Stimulated activated naive CD8-positive, alpha-beta T cell treated with anti-CD3 and anti-CD28 coated beads, Interleukin-15, Interleukin-2, amounts not matched to agents 100 U/mL and 50 U/mL, for 24 hours (primary cell): ENCODE measurements around the gene PPP2R2D.
A peak's percentile ranks its signal among the peaks of the same experiment; 100 is the strongest.
"Not testable (repeated sequence)": the region's sequence is repeated elsewhere in the genome, so short reads cannot be mapped to it uniquely, and the experiment has no call there.

ENCODE experiments used
- ATAC-seq: fragments of 150-1000 bp; cut with Tn5 transposase; one replicate; pipeline ENCODE4 v1.10.0; 2021
- DNase-seq: peaks from one replicate; pipeline ENCODE4 v3.0.0; 2021

Gene PPP2R2D

GRCh38 chr10:131908151-131908550 lies 7.3 kb downstream of the PPP2R2D start:
- DNase-seq (no peak), ATAC-seq (no peak)

GRCh38 chr10:131909014-131909808 lies 8.4 kb downstream of the PPP2R2D start:
- DNase-seq (no peak), ATAC-seq (no peak)

DNA sequence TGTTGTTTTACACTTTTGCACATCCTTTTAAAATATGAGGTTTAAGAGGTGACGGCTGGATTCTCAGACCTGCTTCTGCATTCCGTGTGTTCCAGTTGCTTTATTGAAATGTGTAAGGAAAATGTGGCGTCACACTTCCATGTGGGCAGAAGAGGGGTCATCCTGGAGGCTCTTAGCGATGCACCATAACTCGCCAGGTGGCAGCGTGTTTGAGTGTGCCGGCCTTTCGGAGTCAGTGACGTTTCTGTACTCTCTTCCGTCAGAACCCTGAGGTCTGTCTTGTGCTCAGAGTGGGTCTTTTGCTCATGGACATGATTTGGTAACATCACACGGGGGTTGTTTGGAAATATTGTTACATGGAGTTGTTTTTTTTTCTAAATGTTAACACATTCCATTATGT lies 9.1 kb downstream of the PPP2R2D start:
- ATAC-seq (no peak), DNase-seq (no peak)

- ATAC-seq (no peak), DNase-seq (no peak)
These were observed 10.0 kb downstream of the PPP2R2D start for GRCh38 chr10:131910663-131911314.

- no peak for ATAC-seq
- no peak for DNase-seq
These were observed 10.6 kb downstream of the PPP2R2D start for GRCh38 chr10:131911451-131911850.

- no peak for DNase-seq
- ATAC-seq = no peak
These were observed 11.8 kb downstream of the PPP2R2D start for GRCh38 chr10:131912620-131913019.

DNA sequence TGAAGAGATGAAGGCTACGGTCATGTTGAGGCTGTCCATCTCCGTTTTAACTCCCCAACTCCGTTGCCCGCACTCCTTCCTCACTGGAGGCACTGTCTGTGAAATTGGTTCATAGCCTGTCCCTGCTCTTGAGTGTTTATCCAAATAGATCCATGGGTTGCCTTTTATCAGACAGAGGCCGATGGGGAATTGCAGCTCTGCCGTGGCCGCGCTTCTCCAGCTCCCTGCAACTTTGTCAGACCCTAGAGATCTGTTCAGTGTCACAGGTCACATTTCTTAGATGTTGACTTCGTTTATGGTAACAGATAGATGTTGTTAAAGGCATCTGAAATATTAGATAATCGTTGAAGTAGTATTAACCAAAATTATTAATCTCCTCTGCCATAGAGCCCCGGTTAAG lies 14.7 kb downstream of the PPP2R2D start:
- ATAC-seq (no peak), DNase-seq (no peak)

GRCh38 chr10:131915990-131916766 lies 15.4 kb downstream of the PPP2R2D start:
- ATAC-seq (no peak), DNase-seq (no peak)

DNA sequence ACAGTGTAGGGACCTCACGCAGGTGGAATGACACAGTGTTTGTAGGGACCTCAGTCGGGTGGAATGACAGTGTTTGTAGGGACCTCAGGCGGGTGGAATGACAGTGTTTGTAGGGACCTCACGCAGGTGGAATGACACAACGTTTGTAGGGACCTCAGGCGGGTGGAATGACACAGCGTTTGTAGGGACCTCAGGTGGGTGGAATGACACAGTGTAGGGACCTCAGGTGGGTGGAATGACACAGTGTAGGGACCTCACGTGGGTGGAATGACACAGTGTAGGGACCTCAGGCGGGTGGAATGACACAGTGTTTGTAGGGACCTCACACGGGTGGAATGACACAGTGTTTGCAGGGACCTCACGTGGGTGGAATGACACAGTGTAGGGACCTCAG lies 16.0 kb downstream of the PPP2R2D start:
- ATAC-seq, DNase-seq: not testable (repeated sequence)

DNA sequence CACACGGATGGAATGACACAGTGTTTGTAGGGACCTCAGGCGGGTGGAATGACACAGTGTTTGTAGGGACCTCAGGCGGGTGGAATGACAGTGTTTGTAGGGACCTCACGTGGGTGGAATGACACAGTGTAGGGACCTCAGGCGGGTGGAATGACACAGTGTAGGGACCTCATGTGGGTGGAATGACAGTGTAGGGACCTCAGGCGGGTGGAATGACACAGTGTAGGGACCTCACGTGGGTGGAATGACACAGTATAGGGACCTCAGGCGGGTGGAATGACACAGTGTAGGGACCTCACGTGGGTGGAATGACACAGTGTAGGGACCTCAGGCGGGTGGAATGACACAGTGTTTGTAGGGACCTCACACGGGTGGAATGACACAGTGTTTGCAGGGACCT lies 16.7 kb downstream of the PPP2R2D start:
- not testable (repeated sequence) for ATAC-seq, DNase-seq

- ATAC-seq, DNase-seq: not testable (repeated sequence)
These were observed 18.7 kb downstream of the PPP2R2D start for GRCh38 chr10:131919461-131919860.

GRCh38 chr10:131920151-131920550 lies 19.3 kb downstream of the PPP2R2D start:
- DNase-seq (no peak), ATAC-seq (no peak)

DNA sequence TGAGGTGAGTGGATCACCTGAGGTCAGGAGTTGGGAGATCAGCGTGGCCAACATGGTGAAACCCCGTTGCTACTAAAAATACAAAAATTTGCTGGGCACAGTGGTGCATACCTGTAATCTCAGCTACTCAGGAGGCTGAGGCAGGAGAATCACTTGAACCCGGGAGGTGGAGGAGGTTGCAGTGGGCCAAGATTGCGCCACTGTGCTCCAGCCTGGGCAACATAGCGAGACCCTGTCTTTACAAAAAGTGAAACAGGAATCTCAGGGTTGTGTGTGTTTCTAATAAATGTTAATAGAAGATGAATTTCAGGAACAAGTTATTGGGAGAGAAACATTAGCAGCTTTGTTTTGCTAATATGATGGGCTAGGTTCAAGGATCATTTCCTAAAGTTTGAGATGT lies 19.9 kb downstream of the PPP2R2D start:
- ATAC-seq (no peak), DNase-seq (no peak)

- ATAC-seq (no peak), DNase-seq (no peak)
These were observed 20.4 kb downstream of the PPP2R2D start for GRCh38 chr10:131921184-131921583.

DNA sequence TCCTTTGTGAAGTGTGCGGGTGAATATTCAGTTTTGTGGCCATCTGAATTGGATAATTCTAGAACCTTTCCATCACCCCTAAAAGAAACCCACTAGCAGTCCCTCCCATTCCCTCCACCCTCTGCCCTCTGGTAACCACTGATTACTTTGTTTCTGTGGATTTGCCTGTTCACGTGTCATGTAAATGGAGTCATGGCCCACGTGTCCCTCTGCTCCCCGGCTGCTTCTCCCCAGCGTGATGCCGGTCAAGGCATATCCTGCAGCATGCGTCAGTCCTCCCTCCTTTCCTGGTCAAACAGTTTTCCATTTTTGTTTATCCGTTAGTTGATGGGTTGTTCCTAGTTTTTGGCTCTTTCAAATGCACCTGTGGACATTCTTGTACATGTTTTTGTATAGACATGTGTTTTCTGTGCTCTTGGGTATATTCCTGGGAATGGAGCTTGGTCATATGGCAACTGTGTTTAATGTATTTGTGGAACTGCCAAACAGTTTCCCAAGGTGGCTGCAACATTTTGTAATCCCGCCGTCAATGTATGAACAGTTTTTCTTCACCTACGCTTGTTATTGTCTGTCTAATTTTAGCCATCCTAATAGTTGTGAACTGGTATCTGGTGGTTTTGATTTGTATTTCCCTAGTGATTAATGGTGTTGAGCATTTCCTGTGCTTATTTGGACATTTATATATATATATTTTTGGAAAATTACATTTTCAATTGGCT lies 22.4 kb downstream of the PPP2R2D start:
- ATAC-seq (no peak), DNase-seq (no peak)

DNA sequence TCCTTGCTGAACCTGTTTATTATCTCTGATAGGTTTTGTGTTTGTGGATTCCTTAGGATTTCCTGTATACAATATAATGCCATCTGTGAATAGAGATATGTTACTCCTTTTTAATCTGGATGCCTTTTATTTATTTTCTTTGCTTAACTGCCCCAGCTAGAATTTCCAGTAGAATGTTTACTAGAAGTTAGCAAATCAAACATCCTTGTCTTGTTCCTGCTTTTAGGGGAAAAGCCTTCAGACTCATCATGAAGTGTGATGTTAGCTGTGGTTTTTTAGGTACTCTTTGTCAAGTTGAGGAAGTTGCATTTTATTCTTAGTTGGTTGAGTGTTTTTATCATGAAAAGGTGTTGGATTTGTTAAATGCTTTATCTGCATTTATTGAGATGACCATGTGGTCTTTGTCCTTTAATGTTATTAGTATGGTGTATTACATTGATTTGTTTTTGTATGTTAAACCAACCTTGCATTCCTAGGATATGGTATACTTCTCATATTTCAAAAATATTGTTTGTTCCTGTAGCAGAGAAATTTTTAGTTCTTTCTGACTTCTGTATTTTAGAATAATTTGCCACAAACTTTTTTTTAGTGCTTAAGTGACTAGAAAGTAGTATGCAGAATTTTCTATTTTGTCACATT lies 24.3 kb downstream of the PPP2R2D start:
- no peak for ATAC-seq

GRCh38 chr10:131925716-131926115 lies 24.9 kb downstream of the PPP2R2D start:
- ATAC-seq (no peak), DNase-seq (no peak)

More for the DNA sequence above, 24.3 kb downstream of the PPP2R2D start:
- DNase-seq = no peak

- ATAC-seq (no peak), DNase-seq (no peak)
These were observed 25.4 kb downstream of the PPP2R2D start for GRCh38 chr10:131926253-131926652.

GRCh38 chr10:131926743-131927595 lies 26.2 kb downstream of the PPP2R2D start:
- ATAC-seq = no peak
- DNase-seq = no peak

GRCh38 chr10:131928248-131929095 lies 27.7 kb downstream of the PPP2R2D start:
- DNase-seq (peak; percentile 70), ATAC-seq (peak; percentile 91)
